Kidney tubule cell (primary cell): ENCODE results near the gene SKI.

ENCODE experiments used
- DNase-seq: peaks from one replicate; pipeline ENCODE4 v3.0.0-alpha.2; 2018; ENCODE audit warnings: low spot score

Gene SKI

DNA sequence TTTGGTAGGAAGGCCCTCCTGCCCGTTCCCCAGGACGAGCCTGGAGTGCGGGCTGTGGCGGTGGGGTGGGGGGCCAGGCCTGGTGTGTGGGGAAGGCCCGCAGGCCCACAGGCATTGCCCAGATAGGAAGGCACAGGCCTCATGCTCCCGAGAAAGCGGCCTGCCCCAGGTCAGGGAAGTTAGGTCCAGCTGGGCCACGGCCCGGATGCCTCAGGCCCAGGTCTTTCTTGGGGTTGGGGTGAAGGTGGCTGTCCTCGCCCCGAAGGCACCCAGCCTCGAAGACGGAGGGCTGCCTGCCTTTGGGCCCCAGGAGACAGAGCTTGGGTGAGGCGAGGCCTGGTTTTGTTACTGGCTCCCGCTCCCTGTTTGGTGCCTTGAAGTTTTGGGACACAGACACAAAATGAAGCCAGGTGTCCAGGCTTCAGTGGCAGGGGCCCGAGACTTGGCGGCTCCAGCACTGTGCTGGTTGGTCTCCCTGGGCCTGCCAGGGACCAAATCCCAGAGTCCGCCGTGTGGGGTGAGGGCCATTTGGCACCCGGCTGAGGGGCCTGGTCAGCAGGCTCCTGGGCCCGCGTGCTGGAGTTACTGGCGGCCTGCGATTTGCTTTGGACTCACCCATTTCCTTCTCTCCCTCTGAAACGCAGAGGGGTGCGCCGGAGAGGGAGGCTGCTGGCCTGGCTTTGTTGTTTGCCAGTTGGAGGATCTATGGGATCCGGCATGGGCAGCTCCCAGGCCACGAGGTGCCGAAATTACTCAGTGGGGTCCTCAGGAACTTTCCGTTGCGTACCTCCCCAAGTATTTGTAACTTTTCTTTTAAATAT lies 2.0 kb downstream of the SKI start:
- DNase-seq = peak; percentile 49

DNA sequence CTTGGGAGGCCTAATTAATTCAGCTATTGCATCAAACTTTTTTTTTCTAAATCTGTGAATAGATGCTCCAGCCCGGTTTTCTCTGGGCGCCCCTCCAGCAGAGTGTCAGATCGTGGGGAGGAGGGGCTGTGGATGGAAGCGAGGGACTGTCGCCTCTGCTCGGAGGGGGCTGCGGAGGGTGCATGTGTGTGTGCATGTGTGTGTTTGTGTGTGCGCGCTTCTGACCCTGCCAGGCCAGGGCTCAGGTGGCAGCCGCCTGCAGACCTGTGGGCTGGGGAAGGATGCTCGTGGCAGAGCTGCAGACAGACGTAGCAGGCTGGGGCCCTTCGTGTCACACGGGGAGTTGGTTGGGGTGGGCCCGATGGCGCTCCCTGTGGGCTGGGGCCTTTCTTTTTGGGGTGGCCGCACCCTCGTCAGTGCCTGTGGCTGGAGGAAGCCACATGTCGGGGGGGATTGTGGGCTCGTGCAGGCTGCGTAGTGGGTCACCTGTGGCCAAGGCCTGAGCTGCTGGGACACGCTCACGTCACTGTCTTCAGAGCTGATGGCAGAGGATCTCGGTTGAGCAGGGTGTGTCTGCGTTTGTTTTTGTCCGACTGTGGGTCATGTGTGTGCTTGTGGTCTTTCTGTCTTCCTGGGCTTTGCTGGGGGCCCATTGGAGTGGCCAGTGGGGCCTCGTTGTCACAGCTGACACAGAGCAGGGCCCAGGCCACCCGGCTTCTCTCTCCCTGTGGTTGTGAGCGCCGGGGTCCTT lies 2.8 kb downstream of the SKI start:
- no peak for DNase-seq

DNA sequence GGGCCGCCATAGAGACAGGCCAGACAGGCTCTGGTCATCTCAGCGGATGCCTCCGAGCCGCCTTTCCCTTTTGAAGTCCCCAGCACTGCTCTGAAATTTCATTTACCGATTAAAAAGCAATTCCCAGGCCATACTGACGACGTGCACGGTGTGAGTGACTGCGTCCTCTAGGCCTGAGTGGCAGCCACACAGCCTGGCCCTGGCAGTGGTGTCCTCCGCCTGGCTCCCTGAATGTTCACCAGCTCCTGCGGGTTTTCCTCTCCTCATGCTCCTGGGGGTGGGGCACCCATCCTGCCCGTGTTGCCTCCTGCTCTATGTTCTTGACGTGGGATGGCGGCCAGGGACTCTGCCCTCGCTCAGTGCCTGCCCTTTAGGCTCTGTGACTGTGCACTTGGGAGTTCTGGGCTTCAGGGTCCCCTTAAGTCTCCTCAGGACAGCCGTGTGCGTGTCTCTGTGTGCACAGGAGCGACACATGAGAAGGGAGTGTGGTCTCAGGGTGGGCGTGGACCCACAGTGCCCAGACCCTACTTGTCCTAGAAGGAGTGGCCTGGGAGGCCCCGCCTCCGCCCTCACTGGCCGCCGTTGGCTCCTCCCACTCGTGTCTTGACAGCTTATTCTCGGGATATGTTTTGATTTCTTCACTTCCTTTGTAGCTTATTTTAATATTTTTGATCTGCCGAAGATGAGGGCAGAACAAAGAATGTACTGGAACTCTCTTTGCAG lies 3.6 kb downstream of the SKI start:
- peak; percentile 58 for DNase-seq

DNA sequence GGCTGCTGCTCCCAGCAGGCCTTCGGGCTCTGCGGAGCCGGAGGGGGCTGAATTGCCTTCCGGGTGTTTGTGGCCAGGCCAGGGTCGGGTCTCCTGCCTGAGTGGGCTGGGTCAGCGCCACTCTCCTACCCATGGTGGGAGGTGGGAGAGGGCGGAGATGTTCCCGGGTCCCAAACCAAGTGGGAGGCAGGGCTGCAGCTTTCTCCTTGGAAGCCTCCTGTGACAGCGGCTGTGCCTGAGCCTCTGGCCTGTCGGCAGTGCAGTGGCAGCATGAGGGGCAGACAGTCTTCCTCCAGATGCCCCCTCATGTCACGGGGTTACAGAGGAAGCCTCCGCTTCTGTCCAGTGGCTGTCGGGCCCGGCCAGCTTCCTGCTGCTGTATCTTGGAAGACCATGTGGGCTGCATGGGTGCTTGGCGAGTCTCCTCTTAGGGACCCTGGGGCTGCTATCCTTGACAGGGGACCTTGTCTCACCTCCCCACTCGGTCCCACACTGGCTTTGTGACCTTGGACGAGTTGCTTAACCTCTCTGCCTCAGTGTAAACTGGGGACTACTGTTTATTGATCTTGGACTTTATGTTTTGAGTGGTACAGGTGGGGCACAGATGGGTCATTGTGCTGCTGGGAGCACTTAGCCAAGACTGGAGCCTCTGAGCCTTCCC lies 4.3 kb downstream of the SKI start:
- no peak for DNase-seq

DNA sequence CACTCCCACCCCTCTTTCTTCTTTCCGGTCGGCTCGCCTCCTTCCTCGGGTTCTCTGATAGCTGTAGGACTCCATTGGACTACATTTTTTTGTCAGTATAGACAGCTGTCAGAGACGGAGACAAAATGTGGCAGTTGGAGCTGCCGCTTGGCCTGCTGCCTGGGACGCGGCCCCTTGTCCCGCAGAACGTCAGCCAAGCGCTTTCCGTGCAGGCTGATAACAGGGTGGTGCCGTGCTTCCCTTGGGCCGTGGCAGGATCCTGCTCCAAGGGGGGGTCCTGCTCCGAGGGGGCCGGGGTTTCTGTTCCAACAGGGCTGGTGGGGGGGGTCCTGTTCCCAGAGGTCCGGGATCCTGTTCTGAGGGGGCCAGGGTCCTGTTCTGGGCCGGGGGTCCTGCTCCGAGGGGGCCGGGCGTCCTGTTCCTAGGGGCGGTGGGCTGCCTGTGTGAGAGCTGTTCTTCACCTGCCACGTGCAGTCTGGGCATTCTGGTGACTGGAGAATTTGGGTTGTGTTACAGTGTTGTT lies 4.9 kb downstream of the SKI start:
- no peak for DNase-seq

DNA sequence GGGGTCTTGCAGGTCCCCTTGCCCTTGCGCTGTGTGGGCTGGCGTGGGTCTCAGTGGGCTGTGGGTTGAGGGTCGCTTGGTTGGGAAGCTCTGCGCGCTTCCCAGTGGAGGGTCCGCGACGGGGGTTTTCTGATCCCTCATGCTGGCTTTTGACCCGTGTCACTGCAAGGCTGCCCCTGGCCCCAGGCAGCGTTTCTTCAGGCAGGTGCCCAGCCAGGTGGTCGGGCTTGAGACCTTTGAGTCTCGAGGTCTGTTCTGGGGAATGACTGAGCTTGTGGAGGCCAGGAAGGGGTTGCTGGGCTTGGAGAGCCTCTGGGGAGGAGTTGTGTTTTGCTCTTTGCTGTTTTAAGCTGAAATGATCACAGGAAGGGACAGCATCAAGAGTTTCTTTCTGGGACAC lies 5.3 kb downstream of the SKI start:
- no peak for DNase-seq

DNA sequence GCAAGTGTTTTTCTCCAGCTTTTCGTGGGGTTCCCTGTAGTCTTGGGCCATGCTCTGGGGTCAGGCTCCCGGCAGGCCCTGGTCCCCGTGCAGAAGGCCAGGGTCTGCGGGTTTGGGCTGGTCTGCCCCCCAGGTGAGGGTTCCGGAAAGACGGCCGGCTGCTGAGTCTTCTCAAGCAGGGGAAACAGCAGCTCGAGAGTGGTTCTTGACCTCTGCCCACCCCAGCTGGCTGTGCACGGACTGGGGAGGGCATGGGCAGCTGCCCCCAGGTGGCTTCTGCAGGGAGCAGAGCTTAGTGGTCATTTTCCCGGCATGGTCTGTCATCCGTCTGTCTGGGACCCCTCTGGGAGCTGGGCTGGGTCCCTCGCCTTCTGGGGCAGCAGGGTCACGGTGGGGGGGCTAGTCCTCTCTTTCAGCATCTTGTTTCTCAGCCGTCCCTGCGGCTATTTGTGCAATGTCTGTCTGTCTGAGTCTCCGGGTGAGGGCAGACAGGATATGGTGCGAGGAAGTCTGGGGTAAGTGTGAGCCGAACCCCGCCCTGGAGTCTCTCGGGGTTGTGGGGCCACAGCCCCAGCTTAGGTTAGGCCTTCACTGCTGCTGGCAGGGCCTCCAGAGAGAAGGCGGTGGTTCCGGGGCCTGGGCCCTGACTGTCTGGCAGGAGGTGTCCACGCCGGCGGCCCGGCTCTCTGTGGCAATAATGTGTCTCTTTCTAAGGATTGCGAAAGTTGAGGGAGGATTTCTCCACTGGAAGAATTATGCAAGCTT lies 6.1 kb downstream of the SKI start:
- DNase-seq = peak; percentile 36

DNA sequence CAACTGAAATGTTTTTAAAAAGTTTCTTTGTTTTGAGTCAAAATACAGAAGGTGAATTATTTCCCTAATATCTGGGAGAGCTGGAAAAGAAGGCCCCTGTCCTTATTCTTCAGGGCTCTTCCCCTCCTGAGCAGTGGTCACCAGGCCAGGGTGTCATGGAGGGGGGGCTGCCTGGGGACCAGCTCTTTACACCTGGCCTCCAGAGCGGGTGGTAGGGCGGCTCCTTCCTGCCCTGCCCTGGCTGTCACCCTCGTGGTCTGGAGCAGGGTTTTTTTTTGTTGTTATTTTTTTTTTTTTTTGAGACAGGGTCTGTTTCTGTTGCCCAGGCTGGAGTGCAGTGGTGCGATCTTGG lies 6.6 kb downstream of the SKI start:
- no peak for DNase-seq

DNA sequence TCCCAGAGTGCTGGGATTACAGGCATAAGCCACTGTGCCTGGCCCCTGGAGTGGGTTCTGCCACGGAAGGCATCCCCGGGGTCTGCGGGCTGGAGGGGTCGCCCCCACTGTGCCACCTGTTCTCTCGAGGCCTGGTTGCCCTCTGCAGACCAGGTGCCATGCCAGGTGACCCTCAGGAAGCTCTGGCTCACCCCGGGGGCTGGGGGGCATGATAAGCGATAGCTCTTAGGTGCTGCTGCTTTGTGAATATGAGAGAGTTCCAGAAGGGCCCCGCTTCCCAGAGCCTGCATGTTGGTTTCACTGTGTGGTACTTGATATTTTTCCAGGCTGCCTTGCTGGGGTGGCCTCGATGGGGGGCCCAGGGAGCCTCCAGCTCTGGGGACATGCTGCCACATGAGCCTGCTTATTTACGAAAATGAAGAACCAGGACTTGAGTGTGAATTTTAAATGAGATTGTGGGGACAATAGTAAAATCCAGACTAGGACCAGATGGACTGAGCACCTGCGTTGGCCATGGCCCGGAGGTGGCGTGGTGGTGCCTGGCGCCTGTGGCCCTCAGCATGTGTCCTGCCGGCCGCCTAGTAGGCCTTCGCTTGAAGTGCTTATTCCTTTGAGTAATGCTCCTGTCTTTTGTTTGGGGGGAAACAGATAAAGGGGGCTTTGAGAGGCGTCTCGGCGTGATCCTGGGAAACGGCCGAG lies 7.3 kb downstream of the SKI start:
- DNase-seq = no peak

DNA sequence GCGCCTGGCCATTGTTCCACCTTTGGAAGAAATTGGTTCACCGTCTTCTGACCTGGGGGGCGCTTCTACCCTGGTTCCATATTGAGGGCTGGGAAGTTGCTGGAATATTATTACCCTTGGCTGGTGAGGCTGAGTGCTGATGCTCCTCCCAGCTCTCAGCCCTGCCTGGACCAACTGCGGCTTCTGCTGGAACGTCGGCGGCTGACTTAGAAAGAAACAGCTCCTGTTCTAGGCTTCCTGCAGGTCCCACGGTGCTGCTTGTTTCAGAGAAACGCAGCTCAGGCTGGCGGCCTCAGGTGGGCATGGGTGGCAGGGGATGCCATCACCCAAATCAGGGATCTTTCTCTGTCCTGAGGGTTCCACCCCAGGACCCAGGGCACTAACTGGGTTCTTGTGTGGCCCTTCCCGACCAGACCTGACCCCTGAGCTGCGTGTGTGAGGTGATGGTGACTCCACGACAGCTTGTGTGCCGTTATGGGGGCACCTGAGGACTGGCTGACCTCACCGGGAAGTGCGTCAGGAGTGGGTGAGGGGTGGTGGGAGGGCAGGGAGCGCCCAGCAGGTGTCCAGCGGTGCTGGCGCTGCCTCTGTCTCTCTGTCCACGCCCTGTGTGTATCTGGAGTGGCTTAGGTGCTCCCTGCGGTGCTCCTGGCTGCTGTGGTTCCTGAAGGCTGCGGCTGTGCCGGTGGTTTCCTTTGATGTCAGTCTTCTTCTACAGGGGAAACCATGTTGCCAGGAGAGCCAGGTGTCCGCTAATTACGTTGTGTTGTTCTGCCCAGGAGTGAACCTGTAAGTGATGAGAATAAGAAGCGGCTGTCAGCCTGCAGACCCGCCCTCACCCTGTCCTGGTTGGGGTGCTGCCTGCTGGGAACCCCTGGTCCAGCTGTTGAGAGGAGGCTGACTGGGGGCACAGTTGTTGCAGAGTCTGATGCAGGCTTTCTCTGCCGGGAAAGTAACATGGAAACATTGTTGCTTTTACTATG lies 8.9 kb downstream of the SKI start:
- DNase-seq = no peak

DNA sequence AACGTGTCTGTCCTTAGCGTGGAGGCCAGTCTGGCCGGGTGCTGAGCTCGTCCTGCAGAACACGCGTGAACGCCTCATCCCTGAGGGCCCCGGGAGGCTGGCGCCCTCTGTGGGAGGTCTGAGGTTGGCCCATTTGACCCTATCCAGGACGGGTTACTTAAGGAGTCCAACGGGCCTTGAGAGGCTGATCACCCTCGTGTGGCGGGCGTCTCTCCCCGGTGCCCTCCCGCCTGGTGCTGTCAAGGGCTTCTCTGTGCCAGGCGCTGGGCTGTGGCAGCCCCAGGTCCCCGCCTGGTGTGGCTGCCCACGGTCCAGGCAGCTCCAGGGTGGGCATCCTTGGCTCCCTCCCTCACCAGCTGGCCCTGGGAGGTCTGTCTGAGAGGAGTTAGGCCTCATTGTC lies 9.7 kb downstream of the SKI start:
- no peak for DNase-seq

DNA sequence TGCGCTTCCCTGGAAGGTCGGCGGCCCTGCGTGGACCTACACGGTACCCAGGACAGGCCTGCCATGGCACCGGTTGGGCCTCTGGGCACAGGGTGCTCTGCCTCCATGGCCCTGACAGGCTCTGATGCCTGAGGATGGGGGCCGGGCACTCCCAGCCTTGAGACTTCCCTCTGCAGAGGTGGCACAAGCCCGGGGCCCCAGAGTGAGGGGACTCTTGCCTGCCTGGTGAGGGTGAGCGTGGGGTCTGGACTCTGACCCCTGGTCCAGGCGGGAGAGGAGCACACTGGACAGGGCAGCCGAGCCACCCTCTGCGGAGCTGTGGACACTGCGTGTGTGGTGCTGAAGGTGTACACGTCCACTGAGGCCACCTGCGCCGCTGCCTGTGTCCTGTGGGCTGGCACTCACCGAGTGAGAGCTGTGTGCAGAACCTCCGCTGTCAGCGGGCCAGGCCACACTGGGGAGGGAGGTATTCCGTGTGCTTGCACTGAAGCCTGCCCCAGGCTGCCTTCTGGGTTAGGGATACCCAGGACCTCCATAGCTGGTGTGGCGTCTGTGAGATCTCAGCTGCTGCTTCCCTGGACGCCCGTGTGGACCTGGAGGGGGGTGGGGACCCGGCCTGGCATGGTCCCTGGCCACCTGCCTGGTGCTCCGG lies 10.4 kb downstream of the SKI start:
- DNase-seq = no peak

DNA sequence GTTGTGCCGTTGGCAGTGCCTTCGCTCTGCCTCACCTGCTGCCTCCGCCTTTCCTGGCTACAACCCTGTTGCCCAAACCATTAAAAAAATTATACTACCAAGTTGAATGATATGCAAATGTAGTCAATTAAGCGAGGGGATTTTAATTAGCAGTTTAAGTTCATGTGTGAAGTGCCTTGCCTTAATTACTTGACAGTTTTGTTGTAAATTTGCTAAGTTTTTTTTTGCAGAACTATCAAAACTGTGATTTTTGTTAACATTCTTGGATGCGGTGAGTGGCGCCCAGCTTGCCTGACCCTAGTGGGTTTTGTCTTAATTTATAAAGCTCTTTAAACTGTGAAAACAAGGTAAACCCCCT lies 10.9 kb downstream of the SKI start:
- no peak for DNase-seq

DNA sequence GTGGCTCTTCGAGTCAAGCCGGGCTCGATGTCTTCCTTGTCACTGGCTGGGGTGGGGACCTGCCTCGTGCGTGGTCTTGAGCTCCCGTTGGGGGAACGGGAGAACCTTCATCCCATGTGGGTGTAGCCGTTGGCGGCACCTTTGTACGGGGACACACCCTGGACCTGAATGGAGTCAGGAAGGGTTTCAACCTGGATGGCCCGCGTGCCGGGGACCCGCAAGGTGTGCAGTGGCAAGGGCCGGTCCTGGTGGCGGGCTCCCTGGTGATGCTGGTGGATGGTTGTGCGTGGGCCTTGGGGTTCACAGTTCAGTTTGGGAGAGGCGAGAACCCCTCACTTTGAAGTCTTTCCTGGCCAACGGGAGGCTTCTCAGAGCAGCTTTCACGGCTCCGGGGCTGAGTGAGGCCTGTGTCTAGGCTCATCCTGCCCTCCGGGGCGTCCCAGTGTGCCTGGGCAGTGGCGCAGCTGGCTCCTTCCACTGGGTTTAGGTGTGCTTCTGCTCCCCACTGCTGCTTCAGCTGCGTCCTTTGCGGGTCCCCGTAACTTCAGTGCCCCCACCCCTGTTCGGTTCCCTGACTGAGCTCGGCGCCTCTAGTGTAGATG lies 11.4 kb downstream of the SKI start:
- no peak for DNase-seq

DNA sequence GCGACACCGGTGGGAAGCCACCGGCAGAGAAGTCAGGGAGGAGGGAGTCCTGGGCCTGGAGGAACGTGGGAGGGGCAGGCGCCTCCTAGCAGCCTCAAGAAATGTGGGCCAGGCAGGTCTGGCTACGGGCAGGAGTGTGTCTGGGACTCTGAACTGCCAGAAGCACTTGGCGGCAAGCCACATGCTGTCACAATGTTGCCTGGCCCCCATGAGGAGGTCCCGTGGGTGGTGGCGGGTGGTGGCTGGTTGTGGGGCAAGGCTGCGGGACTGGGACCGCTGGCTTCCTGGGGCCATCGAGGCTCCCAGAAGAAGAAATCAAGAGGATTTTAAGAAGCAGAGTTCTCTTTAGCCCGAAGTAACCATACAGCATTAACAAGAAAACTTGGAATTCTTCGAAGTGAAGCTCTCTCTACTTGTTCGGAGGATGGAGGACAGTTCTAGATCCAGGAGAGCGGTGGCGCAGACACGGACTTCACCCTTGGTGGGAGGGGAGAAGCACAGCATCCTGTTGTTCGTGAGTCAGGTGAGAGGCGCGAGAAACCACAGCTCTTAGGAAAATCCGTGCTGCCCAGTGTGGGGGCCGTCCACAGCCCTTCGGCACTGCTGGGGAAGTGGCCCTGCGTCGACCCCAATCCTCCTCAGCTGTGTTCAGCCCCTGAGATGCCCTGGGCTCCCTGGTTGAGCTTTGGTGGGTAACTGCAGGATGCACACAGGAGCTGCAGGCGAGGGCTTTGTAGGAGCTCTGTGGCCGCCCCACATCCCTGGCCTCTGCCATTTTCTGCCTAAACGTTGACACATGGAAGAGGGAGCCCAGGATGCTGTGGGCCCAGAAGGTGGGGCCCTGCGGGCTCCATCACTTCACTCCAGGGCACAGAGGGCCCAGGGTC lies 12.4 kb downstream of the SKI start:
- peak; percentile 56 for DNase-seq

DNA sequence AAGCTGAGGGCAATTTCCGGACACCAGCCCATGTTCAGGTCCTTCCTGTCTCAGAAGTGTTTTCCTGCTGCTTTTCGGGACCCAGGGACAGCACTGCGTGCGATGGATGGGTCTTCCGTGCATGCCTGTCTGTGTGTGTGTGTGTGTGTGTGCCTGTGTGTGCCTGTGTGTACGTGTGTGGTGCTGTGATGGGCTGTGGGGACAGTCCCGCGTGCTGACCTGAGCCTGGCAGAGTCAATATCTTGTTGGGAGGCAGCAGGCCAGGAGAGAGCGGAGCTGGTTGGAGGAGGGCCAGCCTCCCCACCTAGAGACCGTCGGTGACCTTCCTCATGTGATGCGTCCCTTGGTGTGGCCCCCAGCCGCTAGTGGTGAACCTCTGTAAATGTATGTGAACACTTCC lies 13.7 kb downstream of the SKI start:
- no peak for DNase-seq

DNA sequence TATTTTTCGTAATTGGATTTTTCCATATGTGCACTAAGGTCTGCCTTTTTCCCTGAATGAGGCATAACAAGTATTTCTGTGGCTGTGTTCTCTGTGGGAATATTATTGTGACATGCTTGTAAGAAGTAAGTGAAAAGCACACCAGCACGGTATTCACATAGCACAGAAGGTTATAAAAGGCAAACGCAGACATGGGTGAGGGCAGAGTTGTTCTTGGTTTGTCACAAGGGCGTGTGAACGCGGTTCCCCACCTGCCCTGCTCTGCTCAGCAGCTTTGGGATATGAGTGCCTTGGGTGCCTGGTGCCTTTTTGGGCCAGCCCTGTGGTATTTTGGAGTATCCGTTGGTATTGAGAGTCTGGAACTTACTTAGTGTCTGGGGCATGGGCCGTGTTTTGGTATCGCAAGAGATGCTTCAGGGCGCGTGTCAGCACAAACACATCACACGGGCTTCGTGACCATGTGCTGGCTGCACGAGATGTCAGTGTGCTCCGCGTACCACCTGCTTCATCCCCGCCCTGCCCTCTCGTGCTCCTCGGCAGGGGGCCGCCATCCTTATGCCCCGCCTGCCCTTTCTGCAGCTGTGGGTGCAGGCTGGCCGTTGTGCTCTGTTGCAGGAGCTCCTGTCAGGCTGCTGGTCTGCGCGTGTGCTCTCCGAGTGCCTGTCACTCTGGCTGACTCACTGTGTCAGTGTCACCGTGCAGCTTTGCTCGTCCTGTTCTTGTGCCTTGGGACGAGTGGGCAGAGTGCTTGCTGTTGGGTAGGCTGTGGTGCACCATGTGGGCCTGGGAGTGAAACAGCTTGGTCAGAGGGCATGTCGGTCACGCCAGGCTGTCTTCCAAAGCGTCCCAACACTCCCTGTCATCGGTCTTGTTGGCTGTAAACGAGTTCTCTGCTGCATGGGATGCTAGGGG lies 15.0 kb downstream of the SKI start:
- peak; percentile 23 for DNase-seq
